ENCODE results near the gene NAGS.

DNA sequence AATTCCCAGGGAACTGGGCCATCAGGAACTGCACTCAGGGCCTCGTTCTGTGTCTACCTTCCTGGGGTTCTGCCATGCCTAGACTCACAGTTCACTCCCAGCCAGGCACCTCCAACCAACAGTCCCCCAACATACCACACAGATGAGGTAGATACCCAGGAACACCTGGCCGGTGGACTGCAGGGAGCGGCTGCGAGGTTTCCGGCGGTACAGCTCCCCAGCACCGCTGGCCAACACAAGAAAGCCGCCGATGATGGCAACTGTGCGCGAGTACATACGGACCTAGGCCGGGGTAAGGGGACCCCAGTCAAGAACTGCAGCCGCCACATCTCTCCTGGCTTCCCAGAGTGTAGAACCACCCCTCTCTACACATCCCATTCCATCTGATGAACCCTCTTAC is 8.5 kb downstream of the NAGS start:
- TF ChIP-seq, protein P1, sequence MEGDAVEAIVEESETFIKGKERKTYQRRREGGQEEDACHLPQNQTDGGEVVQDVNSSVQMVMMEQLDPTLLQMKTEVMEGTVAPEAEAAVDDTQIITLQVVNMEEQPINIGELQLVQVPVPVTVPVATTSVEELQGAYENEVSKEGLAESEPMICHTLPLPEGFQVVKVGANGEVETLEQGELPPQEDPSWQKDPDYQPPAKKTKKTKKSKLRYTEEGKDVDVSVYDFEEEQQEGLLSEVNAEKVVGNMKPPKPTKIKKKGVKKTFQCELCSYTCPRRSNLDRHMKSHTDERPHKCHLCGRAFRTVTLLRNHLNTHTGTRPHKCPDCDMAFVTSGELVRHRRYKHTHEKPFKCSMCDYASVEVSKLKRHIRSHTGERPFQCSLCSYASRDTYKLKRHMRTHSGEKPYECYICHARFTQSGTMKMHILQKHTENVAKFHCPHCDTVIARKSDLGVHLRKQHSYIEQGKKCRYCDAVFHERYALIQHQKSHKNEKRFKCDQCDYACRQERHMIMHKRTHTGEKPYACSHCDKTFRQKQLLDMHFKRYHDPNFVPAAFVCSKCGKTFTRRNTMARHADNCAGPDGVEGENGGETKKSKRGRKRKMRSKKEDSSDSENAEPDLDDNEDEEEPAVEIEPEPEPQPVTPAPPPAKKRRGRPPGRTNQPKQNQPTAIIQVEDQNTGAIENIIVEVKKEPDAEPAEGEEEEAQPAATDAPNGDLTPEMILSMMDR (IDR thresholded peaks at IDR 0.05): no peak
- TF ChIP-seq POLR2A (IDR thresholded peaks at IDR 0.05): no peak
